ENCODE measurements around the gene ATXN1.

The ATXN1 gene

DNA sequence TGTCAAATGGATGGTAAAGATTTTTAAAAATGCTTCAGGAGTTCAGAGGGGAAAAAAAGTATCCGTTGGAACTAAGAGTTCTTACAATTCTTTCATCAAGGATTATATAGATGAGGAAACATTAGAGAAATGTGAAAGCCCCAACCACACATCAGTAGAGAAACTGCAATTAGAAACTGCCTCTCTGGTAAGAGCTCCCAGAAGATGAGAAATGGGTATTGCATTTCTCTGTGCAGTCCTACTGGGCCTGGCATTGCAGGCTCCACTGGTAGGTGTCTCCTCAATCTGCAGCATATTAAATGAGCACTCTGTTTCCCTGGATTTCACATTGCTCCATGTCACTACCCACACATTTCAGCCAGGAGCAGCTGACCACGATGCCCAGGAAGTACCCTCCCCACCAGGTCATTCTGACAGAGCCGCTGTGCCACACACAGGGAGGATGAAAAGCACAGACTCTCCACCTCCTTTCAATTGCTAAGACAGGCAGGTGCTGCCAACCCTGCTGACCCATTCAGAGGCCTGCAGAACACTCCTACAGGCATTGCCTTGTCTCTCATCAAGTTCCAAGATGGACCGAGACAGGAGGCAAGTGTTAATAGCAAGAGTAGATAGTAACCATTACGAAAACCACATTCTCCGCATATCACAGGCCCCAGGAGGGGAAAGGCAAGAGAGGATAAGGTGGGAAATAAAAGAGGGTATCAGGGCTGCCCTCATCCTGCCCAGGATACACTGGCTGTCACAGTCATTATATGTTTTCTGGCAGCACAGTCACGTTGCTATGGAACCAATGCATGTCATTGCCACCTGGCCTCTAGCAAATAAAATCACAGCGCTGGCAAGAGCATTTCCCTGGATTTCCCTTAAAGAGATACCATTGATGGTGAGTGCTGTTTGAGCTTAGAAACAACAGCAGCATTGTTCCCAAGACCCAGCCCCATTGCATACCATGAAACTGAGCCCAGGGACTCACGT lies 241.7 kb downstream of the ATXN1 start:
- DNase-seq: no peak

DNA sequence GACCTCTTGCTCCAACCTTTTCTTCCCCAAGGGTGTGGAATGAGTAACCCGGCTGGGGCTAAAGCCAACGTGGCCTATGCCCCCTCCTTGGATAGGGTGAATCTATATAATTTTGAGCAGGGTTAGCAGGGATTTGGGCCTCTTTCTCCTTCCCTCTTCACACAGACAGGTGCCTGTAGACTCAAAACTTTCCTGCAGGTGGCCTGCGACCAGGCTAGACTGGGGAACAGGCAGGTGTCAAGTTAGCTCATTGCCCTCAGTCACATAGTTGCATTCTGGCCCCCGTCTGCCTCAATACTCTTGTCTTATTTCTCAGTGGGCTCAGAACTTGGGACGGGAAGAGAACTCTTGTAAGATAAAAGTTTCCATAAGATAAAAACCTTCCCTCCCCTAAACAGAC lies 243.0 kb downstream of the ATXN1 start:
- no peak for DNase-seq

DNA sequence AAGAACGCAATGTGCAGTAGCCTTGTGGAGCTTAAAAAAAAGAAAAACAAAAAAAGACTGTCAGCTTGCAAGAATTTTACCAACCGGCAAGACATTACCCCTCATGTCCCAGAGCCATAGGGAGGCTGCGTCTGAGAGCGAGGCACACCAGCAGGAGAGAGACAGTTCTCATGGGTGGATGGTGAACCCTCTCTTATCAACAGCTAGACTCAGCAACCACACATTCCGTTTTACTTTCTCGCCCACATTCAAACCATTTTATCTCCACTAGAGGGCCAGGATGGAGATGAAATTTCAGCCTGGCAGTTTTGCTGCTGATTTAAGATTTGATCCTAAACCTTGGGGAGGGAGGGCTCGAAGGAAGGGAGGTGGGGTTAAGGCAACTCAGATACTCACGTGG lies 247.0 kb downstream of the ATXN1 start:
- DNase-seq: no peak

DNA sequence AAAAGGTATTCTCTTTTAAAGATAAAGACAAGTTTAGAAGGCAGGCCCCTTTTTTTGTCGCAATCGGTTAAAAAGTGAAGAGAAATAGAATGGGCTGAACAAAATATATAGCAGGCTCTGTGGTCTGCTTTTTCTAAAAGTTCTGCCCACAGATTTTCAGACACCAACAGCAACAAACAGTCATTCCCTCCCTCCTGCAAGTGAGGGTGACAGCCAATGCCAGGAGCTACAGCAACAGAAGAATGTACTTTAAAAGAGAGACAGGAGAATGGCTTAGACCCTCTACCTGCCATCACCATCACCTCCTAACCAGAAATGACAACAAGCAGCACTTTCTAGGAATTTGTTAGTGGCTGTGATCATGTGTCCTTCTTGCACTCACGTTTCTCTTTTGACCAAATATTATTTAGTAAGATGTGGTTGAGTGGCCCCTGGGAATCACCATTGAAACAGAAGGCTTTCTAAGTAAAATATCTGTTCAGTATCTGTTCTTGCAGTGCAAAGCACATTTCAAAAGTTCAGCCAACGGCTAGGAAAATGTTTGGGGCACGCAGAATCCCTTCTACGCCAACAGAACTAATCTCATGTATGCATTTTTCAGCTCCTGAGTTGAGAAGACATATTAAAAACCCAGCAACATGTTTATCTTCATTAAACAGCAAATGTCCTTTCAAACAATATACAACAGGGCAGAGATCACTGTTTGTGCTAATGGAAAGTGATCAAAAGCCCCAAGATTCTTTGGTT lies 248.5 kb downstream of the ATXN1 start:
- DNase-seq: no peak

DNA sequence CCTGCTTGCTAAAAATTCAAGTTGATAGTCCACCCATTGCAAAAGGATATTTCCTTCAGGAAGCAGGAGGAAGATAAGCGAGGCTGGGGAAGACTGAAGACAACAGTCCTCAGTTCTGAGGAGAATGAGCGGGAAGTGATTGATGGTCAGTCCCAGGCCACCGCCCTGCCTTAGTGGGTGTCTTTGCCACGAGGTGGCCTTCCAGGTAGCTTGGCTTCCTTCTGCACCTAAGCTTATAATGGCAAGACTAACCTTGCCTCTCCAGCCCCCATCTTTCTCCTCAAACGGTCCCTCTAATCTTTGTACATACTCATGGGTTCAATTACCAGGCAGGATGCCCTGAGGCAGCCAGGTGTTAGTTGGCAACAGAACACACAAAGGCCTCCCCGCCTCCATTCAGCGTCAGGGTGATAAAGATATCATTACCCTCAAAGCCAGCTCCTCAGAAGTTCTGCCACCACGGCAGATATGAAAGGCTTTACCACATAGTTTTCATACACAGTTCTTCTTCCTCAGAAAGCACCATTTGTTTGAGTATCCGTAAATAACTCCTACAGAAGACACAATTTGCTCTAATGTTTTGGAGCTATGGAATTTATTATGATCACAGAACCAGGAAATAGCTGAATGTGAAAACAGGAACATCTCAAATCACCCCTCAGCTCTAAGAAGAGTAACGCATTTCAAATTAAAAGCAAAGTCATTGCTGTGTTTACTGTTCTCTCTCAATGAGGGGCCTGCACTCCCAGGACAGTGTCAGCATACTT lies 249.4 kb downstream of the ATXN1 start:
- no peak for DNase-seq

DNA sequence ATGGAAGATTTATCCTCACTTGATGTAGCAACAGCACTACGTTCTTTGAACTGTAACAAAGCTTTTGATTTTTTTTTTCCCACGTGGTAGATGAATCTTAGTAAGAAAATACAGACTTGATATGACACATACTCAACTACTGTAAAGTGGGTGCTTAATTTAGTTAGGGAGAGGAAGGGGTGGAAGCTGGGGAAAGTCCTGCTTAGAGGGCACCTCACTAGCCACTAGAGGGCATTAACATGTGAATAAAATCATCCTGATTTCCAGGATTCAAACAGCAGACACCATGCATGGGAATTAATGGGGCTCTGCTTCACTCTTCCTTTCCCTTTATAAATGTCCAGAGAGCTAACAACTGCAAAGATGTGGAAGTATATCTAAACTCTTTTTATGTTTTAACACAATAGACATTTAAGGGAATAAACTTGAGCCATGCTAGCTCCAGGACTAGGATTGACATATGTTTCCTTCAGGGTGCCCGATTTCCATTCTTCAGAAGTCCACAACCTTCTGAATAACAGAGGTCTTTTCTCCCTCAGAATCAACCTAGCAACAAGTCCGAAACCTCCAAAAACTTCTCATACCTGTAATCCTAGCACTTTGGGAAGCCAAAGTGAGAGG lies 250.1 kb downstream of the ATXN1 start:
- DNase-seq: no peak

DNA sequence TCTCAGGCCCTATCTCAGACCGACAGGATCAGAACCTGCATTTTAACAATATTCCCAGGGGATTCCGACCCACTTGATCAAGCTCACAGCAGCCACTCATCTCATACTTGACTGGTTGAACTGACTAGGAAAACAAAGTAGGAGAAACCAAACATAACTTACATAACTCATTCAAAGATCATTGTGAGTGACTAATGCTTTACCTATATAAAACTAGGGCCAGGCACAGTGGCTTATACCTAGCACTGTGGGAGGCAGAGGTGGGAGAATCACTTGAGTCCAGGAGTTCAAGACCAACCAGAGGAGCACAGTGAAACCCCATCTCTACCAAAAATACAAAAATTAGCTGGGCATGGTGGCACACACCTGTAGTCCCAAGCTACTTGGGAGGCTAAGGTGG lies 251.0 kb downstream of the ATXN1 start:
- DNase-seq: no peak

DNA sequence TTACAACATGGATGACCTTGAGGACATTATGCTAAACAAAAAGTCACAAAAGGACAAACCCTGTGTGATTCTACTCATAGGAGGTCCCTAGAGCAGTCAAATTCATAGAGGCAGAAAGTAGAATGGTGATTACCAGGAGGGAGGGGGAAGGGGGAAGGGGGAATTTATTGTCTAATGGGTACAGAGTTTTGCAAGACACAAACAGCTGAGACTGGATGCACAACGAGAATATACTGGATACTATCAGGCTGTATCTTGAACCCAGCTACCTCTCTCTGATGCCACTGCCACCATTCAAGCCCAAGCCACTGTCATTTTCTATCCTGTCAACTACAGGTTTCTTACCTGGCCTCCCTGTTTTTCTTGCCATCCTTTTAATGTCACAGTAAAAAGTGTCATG lies 252.3 kb downstream of the ATXN1 start:
- no peak for DNase-seq

DNA sequence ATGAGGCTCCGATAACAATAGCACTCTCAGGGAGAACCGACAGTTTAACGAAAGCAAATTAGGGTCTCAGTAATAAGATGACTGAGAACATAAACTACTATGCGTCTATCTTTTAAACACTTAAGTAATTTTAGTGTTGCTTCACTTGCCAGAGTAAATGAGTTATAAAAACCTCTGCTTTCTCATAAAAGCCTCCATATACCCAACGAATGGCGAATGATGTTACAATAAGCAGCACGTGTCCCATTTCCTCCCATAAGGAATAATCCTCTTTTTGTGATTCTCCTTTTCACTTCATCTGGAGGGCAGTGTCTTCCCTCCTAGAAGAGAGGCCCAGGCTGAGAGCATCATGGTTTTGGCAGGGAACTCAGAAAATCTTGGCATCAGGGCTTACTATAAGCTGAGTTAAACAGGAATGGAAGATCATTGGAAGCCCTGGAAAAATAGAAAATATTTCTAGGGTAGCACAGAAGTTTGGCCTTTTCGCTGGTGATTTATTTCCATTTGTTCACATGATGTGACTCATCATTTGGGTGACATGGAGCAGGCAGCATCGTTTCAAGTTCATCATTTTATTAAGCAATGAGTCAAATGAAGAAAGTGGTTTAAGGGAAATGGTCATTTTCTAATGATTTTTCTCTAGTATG lies 255.4 kb downstream of the ATXN1 start:
- no peak for DNase-seq

DNA sequence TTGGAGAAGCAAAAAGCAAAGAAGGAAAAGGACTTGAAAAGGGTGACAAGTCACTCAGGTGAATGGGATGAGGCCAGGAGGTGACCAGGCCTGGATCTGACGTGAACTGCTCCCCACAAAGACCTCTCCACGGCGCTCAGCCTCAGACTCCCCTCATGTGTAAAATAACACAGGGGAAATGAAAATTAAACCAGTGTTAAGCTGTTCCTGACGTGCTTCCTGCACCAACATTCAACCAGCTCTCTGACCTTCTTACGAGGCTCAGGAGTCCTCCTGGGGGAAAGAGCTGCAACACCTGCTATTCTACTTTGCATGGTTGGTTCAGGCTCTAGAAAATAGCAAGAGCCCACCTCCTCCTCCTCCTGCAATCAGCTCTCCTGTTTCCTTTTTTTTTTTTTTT lies 256.7 kb downstream of the ATXN1 start:
- DNase-seq: no peak

DNA sequence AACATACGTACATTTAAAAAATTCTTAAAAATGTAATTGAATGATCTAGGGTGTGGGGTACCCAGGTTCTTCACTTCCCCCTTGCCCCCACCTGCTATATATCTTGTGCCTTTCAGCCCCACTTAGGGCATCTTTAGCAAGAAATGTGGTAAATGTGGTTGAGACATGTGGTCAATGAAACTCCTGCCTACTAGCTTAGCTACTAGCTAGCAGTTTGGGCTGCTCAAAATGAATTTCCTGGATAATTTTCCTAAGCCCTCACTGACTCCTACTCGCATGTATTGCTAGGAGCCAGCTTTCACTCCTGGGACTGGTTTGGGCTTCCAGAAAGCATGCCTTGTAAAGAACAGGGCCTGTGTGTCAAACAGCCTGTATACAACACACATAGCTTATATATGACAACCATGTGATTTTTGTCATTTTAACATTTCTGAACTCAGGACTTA lies 257.3 kb downstream of the ATXN1 start:
- DNase-seq: no peak

DNA sequence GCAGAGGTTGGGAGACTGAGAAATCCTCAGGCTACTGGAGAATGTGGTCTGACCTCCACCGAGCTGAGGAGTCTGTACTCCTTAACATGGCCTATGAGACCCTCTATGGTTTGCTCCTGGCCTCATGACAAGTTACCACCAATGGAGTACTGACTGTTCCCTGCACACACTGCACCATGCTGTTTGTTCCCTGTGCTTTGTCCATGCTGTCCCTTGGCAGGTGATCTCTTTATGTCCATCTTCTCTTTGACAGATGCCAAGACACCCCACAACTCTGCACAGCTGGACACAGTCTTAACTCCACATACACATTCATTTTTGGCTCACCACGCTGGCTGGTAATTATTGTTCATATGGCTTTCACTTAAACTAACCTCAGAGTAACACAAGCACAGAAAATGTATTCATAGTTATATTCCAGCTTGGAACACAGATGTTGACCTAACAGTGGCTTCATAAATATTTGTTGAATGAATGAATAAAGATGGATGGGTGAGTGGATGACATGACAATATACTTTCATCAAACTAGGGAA lies 258.0 kb downstream of the ATXN1 start:
- no peak for DNase-seq

DNA sequence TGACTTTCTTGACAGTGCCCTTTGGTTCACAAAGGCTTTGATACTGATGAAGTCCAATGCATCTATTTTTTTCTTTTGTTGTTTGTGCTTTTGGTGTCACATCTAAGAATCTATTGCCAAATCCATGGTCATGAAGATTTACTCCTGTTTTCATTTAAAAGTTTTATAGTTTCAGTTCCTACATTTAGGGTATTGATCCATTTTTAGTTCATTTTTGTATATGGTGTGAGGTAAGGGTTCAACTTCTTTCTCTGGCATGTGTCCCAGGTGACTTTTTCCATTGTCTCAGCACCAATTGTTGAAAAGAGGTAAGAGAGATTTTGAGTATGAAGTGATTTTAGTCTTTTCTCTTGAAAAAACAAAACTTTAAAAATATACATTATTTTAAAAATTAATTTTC lies 262.3 kb downstream of the ATXN1 start:
- DNase-seq: no peak

DNA sequence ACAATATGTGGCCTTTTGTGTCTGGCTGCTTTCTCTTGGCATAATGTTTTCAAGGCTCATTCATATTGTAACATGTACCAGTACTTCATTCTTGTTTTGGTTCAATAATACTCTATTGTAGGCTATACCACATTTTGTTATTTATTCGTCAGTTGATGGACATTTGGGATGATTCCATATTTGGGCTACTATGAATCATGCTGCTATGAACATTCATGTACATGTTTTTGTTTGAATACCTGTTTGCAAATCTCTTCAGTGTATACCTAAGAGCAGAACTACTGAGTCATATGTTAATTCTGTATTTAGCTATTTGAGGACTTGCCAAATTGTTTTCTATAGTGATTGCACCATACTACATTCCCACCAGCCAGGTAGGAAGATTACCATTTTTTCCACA lies 263.0 kb downstream of the ATXN1 start:
- no peak for DNase-seq

DNA sequence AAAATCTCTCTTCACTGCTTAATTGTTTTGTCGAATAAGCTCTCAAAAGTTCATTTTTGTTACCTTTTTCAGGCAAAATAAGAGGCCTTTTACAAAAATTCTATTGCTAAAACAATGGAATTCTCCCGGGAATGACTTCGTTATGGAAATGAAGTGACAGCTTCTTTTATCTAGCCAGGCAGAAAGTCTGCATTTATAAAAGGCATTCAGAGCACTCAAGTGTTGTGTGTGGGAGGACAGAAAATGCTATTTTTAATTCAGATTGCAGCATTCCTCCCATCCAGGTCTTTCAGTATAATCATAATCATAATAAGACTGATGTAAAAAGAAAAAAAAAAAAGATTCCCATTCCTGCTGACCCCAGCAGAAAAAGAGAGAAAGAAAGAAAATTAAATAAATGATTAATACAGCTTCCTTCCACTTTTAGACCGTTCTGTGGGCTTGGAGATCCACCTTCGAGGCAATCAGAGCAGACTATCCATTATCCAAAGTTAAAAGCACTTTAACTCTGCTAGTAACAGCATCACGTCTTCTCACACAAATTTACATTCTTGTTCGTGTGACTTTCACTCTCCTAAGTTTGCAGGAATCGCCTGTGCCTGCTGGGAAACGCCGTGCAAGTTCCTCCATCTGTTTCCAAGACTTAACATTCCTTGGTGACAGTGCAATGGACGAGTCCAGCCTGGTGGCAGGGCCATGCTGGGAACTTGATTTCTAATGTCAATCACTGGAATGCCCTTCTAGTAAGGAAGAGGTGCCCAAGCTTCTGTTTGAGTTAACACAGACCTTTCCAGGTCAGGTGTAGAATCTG lies 264.1 kb downstream of the ATXN1 start:
- no peak for DNase-seq

DNA sequence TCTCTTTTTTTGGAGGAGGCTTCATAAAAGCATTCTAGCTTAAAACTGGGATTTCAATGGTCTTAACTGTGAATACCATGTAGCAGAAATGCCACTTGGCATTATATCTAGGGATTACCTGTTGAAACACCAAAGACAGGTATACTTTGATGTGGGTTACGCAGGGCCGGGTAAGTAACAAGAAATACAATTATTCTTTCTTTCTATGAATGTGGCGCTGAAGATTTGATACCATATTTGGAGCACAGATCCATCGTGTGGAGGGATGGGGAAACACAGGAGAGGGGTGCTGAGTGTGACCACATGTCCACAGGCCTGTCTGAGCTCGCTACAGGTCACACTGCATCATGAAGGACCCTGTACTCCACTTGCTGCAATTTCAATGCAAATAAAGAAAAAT lies 265.1 kb downstream of the ATXN1 start:
- DNase-seq: no peak

DNA sequence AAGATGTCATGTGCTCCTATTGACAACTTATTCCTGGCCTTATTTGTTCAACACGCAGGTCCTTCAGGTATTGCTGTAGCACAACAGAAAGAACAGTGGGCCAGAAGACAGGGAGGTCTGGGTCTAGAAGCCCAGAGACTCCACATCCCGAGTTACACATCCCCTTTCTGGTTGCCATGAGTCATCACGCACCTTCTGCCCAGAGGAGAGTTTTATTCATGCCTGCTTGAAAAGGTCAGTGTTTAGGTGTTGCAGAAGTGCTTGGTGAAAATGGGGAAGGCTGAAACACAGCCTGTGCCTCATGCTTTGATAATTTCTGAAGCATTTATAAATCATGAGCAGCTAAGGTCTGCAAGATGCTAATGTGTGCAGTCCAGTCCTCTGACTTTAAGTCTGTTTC lies 266.5 kb downstream of the ATXN1 start:
- no peak for DNase-seq

DNA sequence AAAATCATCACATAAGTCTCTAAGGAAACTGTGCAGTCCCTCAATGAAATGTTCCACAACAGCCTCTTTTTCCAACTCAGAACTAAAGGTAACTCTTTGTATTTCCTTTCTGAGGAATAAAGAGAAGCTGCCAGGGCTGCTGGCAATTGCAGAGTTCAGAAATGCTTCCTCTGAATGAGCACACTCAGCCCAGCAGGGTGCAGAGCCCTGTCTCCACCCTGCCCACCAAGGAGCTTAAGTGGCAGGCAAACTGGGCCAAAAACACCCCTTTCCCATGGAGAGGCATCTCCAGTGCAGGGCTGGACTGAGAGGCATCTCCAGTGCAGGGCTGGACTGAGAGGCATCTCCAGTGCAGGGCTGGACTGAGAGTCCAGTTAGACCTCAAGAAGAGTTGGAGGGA lies 267.5 kb downstream of the ATXN1 start:
- DNase-seq: no peak

DNA sequence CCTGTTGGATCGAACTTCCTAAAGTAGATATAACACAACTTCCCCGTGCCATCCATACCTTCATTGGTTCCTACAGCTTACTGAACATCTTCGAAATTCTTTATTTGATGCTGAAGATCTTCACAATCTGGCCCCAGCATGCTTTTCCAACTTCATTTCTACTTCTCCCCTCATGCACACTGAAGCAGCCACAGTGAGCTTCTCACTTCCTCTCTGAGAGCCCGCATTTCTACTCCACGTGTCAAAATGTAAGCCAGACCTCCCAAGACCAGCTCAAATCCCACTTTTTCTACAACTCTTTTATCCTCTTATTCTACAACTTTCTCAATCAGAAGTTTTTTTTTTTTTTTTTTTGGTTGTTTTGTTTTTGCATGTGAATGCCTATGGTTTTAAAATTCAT lies 268.1 kb downstream of the ATXN1 start:
- no peak for DNase-seq

DNA sequence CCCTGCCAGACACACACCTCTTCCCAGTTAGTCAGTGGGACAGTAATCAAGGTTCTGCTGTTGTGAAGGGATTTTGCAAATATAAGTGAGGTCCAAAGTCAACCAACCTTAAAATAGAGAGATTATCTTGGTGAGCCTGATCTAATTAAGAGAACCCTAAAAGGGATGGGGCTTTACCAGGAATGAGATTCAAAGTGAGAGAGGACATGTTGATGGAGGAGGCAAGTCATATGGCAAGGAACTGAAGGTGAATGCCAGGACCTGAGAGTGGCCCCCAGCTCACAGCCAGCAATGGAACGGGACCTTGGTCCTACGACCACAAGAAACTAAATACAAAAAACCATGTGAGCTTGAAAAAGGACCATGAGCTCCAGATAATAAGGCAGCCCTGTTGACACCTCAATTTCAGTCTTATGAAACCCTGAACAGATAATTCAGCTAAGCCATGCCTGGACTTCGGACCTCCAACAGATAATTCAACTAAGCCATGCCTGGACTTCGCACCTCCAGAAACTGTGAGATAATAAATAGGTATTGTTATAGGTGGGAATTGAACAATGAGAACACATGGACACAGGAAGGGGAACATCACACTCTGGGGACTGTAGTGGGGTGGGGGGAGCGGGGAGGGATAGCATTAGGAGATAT lies 269.5 kb downstream of the ATXN1 start:
- DNase-seq: no peak

DNA sequence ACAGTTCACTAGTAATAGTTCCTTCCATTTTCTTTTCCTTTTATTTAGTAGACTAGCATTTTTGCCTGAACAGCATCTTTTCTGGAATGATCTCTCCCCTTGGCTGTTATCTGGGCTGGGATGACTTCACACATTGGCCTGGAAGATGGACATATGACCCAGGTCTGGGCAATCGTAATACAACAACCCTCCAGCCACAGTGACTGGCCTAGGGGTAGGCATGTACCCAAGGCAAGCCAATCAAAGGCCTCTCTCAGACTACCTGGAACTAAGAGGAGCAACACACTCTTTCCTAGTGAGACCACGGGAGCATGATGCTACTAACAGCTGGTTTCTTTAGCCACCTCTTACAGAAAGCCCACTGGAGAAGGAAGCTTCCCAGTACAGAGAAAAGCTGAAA lies 270.6 kb downstream of the ATXN1 start:
- DNase-seq: no peak

Data from GOT3 (cell line).